ENCODE data around the gene NF1.
"Not testable (repeated sequence)": the region's sequence is repeated elsewhere in the genome, so short reads cannot be mapped to it uniquely, and the experiment has no call there.

Gene NF1

DNA sequence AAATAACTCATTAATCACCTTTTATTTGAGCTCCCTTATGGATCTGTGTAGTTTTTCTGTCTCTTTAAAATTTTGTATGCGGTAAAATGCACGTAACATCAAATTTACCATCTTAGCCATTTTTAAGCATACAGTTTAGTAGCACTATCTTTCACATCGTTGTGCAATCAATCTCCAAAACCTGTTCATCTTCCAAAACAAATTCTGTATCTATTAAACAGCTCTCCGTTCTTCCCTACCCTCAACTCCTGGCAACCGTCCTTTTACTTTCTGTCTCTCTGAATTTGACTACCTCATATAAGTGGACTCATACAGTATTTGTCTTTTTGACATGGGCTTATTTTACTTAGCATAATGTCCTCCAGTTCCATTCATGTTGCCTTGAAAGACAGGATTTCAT is 100.5 kb downstream of the NF1 start:
- no peak for DNase-seq

DNA sequence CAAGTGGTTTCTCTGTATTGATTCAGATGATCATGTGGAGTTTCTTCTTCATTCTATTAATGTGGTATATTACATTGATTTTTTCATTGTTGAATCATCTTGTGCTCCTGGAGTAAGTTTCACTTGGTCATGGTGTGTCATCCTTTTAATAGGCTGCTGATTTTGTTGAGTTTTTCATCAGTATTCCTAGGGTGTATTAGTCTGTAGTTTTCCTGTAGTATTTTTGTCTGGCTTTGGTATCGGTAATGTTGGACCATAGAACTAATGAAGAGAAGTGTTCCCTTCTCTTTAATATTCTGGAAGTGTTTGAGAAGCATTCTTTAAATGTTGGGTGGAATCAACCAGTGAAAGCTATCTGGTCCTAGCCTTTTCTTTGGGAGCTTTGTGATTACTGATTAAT is 103.2 kb downstream of the NF1 start:
- DNase-seq, result no peak

DNA sequence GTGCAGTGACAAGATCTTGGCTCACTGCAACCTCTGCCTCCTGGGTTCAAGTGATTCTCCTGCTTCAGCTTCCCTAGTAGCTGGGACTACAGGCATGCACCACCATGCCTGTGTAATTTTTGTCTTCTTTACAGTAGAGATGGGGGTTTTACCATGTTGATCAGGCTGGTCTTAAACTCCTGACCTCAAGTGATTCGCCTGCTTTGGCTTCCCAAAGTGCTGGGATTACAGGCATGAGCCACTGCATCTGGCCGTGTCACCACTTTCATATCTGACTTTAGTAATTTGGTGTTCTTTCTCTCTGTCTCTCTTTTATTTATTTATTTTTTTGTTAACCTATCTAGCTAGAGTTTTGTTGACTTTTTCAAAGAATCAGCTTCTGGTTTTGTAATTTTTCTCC is 103.9 kb downstream of the NF1 start:
- DNase-seq, result not testable (repeated sequence)

DNA sequence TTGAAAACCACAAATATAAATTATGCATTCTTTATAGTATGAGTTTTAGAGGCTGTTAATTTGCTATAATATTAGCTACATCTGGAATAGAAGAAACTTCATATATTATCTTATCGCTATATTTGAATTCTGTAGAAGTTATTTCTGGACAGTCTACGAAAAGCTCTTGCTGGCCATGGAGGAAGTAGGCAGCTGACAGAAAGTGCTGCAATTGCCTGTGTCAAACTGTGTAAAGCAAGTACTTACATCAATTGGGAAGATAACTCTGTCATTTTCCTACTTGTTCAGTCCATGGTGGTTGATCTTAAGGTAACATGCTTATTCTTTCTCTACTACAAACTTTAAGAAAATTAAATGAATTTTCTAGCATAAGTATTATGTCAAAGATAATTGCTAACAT is 105.5 kb downstream of the NF1 start:
- no peak for DNase-seq

DNA sequence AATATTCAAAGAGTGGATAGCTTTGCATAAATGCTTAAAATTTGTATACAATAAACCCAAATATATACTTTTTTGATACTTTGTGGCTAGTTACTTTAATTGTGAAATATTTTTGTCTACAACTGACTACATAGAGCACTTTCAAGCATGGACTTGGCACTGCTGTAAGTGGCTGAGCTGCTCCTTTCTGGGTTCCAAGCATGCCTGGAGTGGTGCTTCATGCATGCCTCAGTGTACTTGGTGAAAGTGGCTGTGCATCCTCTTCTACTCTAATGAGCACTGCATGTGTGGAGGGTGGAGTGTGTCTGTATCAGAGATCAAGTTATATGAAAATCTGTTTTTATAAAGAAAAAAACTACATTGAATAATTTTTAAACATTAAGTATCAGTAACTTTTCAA is 108.2 kb downstream of the NF1 start:
- DNase-seq, result no peak

DNA sequence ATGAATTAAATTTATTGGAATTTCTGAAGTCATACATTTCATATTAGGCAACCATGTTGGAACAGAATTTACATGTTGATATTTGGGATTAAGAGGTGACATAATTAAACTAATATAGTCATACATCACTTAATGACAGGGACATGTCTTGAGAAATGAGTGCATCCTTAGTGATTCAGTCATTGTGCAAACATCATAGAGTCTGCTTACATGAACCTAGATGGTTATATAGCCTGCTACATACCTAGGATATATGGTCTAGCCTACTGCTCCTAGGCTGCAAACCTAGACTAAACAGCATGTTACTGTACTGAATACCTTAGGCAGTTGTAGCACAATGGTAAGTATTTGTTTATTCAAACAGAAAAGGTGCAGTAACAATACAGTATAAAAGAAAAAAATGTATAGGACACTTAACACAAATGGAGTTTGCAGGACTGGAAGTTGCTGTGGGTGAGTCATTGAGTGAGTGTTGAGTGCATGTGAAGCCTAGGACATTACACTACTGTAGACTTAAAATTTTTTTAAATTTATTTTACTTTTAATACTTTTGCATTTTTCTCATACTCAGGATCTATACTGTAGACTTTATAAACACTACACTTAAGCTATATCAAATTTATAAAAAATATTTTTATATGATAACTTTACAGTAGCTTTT is 116.7 kb downstream of the NF1 start:
- DNase-seq, result no peak

DNA sequence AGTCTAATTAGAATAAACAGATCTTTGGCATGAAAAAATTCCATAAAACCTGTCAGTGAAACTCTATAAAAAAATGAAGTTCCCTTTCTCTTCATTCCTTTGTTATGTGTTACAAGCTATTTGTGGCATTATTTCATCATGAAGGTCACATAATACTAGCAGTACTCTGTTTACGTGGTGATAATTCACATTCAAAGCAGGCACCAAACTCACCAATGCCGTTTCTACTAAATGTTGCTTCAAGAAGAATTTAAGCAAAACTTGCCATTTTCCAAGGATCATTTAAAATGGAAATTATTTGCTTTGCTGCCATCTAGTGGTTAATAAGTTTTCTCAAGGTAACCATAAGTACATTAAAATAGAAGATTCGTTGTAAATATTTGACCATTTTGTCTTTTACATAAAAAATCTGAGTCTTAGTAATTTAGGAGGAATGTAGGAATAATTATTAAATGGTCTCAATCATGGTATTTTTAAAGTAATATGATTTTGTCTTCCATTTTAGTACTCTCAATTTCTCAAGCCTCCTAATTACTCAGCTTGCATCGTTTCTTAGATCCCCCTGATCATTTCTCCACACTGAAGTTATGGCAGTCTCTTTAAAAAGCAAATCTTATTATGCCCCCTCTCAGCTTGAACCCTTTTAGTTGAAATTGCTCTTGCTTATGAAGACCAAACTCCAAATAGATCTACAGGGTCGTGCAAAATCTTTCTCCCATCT is 121.4 kb downstream of the NF1 start:
- DNase-seq, result peak; percentile 57

DNA sequence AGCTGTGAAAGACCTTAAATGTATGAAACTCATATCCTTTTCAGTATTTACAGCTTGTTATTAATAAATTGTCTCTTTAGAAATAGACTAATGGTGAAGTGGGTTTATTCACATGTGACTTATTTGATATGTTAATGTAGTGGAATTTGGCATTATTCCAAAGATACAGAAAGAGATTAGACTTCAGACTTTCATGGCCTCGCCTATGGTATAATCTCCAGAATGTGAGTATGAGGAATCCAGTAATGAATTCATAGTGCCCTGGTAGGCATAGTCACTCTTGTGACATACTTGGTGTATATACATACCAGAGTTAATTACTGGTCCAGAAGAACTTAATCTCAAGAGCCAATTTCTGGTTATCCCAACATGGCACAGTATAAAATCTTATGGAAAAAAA is 129.6 kb downstream of the NF1 start:
- no peak for DNase-seq

DNA sequence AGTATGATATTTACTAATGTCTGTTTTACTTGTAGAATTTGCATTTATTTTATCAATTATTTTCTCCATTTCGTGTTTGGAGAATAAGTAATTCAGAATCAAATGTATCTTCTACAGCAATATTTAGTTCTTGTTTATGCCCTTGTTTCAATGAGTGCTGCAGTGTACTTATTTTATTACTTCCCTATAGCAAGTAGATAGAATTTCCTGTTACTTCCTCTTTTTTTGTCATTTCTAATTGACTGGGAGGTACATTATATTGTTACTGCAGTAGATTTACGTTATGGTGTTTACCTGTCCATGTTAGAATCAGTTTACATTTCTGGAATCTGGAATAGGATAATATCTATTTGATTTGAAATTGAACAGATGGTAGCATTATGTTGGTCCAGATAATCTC is 131.1 kb downstream of the NF1 start:
- no peak for DNase-seq

DNA sequence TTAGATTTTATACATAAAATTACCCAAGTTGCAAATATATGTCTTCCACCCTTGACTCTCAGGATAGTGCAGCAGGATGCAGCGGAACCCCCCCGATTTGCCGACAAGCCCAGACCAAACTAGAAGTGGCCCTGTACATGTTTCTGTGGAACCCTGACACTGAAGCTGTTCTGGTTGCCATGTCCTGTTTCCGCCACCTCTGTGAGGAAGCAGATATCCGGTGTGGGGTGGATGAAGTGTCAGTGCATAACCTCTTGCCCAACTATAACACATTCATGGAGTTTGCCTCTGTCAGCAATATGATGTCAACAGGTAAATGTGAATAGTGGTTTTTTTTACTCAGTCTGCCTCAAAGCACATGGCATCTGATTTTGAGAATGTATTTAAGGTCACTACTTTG is 131.6 kb downstream of the NF1 start:
- DNase-seq, result no peak

DNA sequence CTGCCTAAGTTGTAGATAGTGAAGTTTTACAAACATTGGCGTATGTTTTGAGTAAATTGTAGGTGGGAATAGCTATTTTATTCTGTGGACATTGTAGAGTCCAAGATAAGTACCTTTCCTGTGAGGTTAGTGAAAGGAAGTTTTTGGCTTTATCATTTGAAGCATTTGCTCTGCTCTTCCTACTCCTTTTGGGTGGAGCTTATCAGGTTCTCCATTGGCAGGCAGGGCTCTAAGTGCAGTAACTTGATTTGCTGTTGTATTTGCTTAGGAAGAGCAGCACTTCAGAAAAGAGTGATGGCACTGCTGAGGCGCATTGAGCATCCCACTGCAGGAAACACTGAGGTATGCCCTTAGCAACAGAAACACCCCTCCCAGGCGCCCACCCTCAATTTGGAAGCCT is 132.2 kb downstream of the NF1 start:
- DNase-seq, result no peak

DNA sequence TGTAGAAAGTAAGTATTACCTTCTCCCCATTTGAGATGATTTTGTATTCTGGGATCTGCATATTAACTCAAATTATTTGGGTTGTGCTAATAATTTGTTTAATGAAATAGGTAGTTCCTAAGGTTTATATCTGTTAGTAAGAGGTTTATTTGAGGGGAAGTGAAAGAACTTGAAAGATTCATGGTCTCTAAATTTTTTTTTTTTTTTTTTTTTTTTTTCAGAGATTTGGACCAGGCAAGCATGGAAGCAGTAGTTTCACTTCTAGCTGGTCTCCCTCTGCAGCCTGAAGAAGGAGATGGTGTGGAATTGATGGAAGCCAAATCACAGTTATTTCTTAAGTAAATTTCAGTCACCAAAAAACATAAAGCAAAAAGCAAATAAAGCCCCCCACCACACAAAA is 137.1 kb downstream of the NF1 start:
- no peak for DNase-seq

DNA sequence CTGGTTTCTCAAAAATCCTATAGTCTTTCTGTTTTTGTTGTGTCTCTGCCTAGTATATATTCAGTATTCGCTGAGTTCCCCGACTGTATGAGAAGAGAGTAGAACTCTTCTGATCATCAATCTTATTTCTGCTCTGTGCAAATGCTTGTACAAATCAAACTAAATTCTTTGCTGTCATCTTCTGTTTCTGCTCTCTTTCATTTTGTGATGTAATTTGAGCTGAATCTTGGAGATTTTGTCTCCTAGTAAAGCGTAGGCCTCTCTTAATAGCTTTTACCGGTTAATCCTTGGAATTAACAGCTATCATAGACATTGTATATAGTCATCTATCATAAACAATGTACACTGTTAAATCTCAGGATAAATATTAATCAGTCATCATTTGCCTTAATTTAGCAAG is 140.3 kb downstream of the NF1 start:
- DNase-seq, result no peak

DNA sequence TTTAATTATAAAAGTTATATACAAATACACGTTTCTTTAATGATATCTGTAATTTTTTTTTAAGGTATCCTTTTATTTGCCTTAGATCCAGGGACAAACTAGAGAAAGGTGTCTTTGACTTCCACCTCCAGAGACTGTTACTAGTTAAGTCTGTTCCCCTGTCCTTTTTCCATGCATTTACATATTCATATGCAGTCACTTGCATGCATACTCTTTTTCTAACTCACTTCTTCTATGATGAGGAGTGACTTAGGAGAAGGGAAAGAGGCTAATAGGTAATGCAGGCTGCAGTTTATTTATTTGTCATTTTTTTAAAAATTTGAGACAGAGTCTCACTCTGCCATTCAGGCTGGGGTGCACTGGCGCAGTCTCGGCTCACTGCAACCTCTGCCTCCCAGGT is 141.4 kb downstream of the NF1 start:
- no peak for DNase-seq

DNA sequence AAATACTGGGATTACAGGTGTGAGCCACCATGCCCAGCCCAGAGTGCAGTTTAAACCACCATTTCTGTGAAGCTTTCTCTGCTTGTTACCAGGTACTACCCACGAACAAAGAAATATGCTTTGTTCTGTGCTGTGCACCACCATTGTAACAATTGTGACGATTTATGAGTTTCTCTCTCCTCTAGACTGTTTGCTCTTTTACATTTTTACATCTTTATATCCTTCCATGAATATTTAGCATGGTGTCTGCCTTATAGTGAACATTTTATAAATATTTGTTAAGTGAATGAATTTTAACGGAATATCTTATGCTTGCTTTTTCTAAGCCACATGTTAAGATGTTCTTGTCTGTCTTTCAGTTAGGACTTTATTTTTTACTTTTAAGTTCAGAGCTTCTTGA is 141.9 kb downstream of the NF1 start:
- no peak for DNase-seq

DNA sequence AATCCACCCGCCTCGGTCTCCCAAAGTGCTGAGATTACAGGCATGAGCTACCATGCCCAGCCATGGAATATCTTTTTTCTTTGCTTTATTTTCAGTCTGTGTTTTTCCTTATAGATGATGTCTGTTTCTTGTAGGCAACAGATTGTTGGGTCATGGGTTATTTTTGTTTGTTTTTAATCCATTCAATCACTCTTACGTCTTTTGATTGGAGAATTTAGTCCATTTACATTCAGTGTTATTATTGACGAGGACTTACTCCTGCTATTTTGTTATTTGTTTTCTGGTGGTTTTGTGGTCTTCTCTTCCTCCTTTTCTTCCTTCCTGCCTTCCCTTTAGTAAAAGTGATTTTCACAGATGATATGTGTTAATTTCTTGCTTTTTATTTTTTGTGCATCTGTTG is 146.3 kb downstream of the NF1 start:
- DNase-seq, result no peak

DNA sequence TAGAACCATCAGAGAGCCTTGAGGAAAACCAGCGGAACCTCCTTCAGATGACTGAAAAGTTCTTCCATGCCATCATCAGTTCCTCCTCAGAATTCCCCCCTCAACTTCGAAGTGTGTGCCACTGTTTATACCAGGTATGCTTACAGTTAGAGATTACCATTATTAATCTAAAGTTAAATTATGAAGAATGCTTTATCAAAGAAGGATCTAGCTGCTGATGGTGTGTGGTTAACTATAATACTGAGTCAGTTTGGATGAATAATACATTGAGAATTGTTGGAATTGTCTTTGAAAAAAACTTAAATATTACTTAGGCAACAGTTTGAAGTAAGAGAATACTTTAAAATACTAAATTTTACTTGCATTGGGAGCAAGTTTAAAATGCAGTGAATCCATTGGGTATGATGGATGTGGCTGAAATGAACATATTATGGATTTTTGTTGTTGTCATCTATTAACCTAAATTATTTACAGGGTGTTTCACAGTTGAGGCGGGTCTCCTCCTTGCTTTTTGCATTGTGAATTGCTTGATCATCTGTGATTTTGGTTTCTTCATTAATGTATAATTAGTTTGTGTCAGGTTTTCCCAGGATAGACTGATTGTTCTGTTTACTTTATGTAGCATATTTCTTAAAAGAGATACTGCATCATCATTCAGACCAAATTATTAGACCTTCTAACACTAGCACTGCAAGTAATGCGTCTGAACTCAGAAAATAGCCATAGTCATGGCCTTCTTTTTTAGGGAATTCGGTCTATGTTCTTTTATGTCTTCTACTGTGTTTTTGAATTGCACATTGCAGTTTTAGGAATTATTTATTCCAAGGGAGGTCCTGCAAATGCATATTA is 154.4 kb downstream of the NF1 start:
- no peak for DNase-seq

DNA sequence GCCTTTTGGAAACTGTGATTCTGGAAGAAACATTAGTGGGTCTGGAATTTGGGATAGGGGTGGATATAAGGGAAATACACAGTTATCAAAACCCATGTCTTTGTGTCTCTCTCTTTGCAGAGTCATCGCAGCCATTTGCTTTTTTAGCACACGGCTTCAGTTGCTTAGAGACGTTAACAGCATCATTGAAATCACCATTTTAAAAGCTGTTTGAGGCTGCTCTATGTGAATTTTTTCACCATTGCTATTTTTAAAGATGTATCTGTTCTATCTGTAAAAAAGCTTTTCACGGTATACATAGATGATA is 155.0 kb downstream of the NF1 start:
- no peak for DNase-seq

DNA sequence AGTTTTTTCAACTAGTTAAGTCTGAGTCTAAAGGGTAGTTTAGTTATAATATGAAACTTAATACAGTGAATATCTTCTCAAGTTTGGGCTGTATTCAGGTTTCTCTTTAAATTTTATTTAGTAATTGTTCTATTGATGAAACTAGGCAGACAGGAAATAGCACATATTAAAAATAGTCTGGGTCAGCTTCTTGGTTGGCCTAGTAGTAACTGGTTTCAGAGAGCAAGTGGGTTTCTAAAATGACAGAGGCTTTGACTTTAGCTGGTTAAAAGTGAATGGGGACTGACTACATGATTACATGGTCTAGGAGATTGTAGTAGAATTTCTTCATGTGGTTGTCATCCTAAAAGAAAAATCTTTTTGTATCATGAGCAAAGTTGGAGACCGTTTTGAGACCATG is 155.5 kb downstream of the NF1 start:
- no peak for DNase-seq

DNA sequence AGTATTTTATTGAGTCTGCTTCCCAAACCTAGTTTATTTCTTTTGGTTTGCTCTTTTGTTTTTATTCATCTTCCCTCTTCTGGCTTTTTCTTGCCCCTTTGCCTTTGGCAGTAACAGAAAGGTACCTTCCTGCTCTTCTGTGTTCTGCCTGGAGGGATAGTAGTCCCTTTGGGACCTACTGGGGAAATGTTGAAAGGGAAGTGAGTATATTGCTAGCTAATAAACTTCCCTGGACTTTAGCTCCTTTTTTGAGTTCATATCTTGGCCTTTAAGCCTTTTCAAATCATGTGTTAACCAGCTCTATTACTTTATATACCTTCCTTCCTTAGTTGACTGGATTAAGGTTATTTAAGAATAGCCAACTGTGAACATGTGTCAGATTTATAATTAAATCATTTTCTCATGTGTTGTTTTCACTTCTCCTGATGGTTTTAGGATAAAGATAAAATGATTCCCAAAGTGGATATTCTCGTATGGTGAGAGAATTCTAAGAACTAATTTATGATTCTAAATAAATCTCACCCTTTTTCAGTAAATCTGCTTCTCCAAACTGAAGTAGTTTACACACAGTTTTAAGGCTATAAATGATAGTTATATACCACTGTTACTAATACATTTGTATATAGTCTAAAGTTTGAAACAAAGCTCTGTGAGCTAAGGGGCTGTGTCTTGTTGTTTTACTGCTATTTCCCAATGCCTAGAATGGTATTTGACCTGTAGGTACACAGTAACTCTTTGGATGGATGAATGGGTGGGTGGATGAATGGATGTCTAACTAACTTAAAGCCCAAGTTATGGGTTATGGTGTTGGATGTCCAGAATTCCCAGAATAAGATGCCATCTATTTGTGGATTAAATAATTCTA is 156.6 kb downstream of the NF1 start:
- peak; percentile 5 for DNase-seq

DNA sequence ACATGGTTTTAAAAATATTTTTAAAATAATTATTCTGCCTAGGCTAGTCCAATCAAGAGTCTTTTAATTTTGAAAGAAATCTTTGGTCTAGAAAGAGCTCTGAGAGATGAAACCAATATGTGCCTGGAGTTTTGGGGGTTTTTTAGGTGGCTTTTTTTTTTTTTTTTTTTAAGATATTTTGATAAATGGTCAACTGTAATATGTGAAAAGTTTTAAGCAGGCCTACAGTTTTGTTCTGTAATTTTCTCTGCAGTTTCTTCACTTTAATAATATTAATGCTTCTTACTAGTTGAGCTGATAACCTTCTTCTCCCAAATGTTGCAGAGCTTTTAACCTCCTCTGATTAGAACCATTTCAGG is 157.2 kb downstream of the NF1 start:
- no peak for DNase-seq

DNA sequence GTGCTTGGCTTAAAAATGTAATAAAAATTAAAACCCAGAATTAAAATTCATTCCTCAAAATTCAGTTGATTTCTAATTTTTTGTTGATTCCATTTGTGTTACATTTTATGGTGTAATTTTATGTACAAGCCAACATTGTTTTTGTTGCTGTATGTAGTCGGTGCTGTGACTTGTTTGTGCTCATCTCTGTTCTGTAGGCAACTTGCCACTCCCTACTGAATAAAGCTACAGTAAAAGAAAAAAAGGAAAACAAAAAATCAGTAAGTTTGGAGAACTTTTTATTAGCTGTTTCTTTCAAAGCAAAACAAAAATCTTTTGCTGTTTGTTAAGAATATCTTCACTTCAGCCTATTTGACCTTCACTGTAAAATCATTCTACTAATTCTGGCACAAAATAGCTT is 158.0 kb downstream of the NF1 start:
- DNase-seq, result no peak

DNA sequence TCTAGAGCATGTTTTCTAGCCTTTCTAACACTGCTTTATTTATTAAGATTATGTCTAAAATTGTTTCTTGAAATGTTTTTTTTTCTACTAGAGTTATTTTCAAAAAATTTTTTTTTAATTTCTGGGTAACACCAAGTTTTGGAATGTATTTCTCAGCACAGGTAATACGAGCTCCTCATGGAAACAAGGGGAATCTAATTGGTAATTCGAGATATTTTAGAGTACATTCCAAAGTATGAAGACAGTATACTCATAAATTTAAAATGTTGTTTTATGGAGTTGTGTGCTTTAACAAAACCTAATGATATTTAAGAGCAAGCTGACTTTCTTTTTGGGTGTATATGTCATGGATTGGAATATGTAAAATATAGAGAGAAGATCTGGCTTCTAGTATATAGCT is 159.9 kb downstream of the NF1 start:
- no peak for DNase-seq

DNA sequence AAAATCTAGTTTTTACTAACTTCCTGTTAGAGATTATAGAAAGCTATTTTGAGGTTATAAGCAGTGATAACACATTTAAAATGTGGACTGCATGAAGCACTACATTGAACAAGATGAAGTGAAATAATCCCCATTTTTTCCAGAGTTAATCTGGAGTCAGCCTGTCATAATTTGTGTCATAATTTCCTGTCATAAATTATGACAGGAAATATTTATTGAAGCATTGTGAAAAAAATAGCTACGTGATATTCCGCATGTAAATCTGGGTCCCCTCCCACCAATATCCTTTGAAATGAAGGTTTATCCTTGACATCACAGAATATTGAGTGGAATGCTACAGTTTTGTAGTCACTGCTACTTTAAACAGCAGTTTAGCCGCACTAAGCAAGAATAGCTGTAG is 162.2 kb downstream of the NF1 start:
- DNase-seq, result no peak

All from NCI-H69 (cell line).